GM19395 (cell line): ENCODE results near the gene TMA7.

Experiments used
- ATAC-seq: cut with Tn5 transposase; IDR thresholded peaks from one replicate; pipeline ENCODE4 v1.9.1; 2021; ENCODE audit warnings: mild to moderate bottlenecking, moderate library complexity; ENCODE audit not compliant: unreplicated experiment

The TMA7 gene

GRCh38 chr3:48408823-48409281 is 31.2 kb upstream of the TMA7 start:
- ATAC-seq: no peak

GRCh38 chr3:48409291-48410201 is 30.5 kb upstream of the TMA7 start:
- no peak for ATAC-seq

GRCh38 chr3:48410205-48411040 is 29.6 kb upstream of the TMA7 start:
- ATAC-seq: no peak

- ATAC-seq: no peak
Observed at GRCh38 chr3:48411041-48411588, 28.9 kb upstream of the TMA7 start.

- ATAC-seq: no peak
Observed at GRCh38 chr3:48411606-48412374, 28.3 kb upstream of the TMA7 start.

- ATAC-seq: no peak
Observed at GRCh38 chr3:48412375-48413001, 27.6 kb upstream of the TMA7 start.

GRCh38 chr3:48413086-48413485 is 27.0 kb upstream of the TMA7 start:
- no peak for ATAC-seq

GRCh38 chr3:48413611-48414010 is 26.4 kb upstream of the TMA7 start:
- no peak for ATAC-seq

- ATAC-seq: no peak
Observed at GRCh38 chr3:48414376-48415250, 25.4 kb upstream of the TMA7 start.

GRCh38 chr3:48415251-48415953 is 24.7 kb upstream of the TMA7 start:
- no peak for ATAC-seq

GRCh38 chr3:48416091-48416505 is 24.0 kb upstream of the TMA7 start:
- no peak for ATAC-seq

GRCh38 chr3:48416546-48416945 is 23.5 kb upstream of the TMA7 start:
- ATAC-seq: no peak

- ATAC-seq: no peak
Observed at GRCh38 chr3:48417529-48418108, 22.4 kb upstream of the TMA7 start.

GRCh38 chr3:48418140-48418539 is 21.9 kb upstream of the TMA7 start:
- ATAC-seq: no peak

GRCh38 chr3:48418651-48419050 is 21.4 kb upstream of the TMA7 start:
- ATAC-seq: no peak

- ATAC-seq: no peak
Observed at GRCh38 chr3:48419149-48419548, 20.9 kb upstream of the TMA7 start.

- ATAC-seq: no peak
Observed at GRCh38 chr3:48419597-48419996, 20.5 kb upstream of the TMA7 start.

- no peak for ATAC-seq
Observed at GRCh38 chr3:48420561-48420960, 19.5 kb upstream of the TMA7 start.
